Inflammatory macrophage (primary cell): Measurements from ENCODE around the gene HOXB2.

Experiments
- DNase-seq, 2 donors: peaks; one replicate each; pipeline ENCODE4 v3.0.0-alpha.2; 2020 to 2022
- total RNA-seq, 18 experiments: gene quantifications; one replicate each; lab custom pipeline; 2026; ENCODE audit warnings: mixed read lengths in 6 of 18, inconsistent platforms in 2 of 18; lab: John Stamatoyannopoulos, UW

The HOXB2 gene
- total RNA-seq = 0.06 to 2.6 (median 0.84) reads per million in 18 experiments

GRCh38 chr17:48545022-48545375 is at the start of gene HOXB2:
TSS of gene HOXB2 (minus strand) at chr17:48545109. CDS start at chr17:48544911, 198 bp downstream.
- no peak for DNase-seq

DNA sequence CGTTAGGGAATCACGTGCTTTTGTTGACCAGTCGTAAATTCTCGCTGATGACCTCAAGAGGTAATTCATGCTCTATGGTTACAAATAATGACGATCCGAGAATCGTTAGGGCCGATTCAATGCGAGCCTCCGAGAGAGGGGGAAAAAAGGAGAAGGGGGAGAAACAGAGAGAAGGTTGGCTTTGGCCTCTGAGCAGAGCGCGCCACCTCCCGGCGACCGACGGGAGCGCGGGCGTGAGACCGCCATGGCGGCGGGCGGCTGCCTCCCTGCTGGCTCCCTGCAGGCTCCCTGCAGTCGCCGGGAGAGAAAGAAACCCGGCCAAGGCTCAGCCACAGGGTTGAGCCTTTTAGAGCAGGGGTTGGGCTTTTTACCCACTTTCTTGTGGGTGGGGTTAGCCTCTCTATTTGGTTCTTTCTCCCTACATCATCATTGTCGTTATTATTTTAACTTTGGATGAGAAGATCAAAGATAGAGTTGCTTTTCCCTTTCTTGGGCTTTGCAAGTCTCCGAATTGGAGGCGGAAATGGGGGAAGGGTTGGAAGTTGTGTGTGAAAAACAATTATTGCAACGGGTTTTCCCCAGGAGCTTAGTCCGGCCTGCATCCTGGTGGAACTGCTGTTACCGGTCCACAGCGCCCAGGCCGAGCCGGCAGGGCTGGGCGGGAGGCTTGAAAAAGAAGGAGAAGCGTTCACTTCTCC is 49.1 kb upstream of the HOXB2 start:
- DNase-seq = peak; percentile 60 to 65

- no peak for DNase-seq
Measured at GRCh38 chr17:48593126-48593829, 48.4 kb upstream of the HOXB2 start, which contains the start of gene HOXB5. TSS of gene HOXB5 (minus strand) at chr17:48593779. CDS start at chr17:48593682, 97 bp downstream.

- no peak for DNase-seq
Measured at GRCh38 chr17:48592577-48592976, 47.7 kb upstream of the HOXB2 start.

DNA sequence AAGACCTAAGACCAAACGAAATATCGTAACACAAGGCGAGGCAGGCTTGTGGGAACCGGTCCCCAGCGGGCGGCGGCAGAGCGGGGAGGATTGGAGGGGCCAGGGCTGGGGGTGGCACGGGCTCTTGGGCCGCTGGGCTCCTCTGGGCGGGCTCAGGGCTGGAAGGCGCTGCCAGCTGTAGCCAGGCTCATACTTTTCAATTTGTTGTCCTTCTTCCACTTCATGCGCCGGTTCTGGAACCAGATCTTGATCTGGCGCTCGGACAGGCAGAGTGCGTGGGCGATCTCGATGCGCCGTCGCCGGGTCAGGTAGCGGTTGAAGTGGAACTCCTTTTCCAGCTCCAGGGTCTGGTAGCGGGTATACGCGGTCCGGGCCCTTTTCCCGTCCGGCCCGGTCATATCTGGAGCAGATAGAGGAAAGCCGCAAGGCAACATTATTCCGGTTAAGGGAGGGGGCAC is 47.2 kb upstream of the HOXB2 start:
- DNase-seq = no peak

DNA sequence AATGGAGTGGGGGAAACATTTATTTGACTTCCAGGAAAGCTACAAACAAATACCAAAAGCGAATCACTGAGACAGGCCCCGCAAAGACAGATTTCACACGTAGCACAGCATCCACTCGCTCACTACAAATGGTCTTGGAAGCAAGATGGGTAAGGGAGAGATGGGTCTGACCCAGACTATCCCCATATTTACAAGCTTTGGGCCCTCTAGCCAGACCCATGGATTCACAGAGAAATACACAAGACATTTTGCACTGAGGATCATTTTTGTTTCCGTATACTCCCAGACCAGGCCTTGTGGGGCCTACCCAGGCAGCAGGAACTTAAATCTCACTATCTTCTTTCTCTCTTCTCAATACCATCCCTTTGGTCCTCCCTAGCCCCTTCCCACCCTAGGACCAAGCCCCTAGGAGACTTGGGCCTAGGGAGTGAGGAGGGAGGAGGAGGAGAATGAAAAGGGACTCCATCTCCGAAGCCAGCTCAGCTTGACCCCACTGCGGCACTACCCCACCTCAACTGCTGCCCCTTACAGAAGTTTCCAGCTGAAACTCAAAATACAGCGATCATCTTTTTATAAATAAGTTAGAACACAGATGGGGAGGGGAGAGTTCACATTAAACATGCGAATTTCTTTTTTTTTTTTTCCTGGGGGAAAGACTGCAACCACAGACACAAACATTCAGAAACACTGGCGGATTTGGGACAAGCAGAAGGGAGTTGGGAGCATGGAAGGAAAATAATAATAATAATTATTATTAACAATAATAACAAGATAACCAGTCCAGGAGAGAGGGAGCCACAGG is 46.5 kb upstream of the HOXB2 start:
- DNase-seq = no peak

GRCh38 chr17:48590607-48591161 is 45.8 kb upstream of the HOXB2 start:
- no peak for DNase-seq

- no peak for DNase-seq
Measured at GRCh38 chr17:48589831-48590606, 45.1 kb upstream of the HOXB2 start, which contains the start of gene HOXB3. TSS of gene HOXB3 (minus strand) at chr17:48590241. CDS start at chr17:48552474, 37,767 bp downstream.

DNA sequence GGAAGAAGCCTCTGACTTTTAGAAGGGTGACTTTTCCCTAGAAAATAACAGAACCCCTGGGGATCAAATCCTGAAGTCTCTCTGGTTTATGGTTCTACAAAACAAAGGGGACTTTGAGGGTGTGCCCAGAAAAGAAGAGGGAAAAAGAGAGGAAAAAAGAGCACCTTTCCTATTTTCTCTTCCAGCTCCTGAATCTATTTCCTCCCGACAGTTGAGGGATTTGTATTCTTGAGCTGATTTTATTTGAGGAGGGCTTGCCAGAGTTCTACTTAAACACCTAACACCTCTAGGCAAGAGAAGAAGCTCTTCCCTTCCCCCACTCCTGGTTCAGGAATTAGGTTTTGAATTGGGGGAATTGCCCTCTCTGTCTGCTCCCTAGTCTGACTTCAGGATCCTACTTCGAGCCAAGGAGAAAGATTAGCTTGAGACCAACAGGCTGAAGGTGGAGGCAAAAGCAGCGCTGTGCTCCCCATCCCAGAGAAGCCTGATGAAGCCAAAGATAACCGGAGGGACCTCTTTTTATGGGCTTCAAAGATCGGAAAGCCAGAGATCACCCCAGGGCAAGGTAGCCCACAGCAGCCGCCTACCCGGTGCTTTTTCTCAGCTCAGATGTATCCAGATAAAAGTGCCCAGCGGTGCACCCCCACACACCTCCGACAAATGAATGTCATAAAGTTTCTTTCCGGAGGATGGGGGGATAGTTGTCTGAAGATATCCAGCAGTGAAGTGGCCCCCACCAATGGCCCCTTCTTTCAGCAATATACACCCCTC is 44.3 kb upstream of the HOXB2 start:
- DNase-seq = no peak

- DNase-seq = no peak
Measured at GRCh38 chr17:48588528-48588927, 43.6 kb upstream of the HOXB2 start.

DNA sequence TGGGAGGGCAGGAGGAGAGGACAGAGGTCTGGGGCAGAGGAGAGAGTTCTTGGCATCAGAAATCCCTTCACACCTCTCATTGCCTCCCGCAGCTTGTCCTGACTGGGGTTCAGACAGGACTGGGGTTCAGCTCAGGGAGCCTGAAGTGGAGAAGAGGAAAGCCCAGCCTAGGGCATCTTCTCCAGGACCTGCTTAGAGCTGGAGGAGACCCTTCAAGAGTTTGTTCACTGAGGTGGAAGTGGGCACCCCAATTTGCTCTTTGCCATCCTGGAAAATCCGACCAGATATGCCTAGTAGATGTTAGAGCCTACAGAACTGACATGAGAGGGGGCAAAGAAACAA is 43.1 kb upstream of the HOXB2 start:
- DNase-seq = no peak

DNA sequence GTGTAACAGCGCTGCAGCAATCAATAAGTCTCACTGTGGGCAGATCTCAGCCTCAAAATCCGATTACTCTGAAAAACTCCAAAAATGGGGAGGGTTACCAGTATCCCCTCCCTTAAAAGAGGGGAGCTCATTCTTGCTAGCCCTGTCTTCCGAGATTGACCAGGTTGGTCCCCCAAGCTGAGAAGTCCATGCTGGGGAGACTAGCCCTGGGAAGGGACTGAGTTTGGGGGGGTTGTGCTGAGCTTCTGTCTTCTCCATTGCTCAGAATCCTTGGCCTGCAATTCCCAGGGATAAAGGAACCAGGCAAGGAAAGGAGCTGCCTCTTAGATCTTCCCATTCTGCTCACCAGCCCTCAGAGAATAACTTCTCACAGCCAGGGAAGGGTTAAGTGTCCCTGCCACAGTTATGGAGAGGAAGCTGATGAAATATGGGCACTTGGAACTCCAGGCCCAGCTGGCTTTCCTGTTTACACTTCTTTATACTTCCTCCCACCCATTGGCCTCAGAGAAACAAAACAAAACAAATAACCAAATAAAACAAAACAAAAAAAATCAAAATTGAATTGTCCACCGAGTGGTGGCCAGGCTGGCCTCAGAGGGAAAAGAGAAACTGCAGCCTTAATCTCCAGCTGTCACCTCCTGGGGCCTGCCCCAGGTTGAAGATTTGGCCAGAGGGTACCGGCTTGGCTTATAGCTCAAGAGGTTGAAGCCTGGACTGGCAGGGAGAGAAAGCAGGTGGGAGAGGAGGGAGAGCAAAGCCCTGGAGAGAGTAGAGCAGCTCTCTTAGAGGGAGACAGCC is 42.6 kb upstream of the HOXB2 start:
- DNase-seq = peak in 1 of 2 donors; percentile 28

- peak in 1 of 2 donors; percentile 15 for DNase-seq
Measured at GRCh38 chr17:48586355-48587258, 41.7 kb upstream of the HOXB2 start.

GRCh38 chr17:48584223-48584741 is 39.4 kb upstream of the HOXB2 start:
- DNase-seq = no peak

DNA sequence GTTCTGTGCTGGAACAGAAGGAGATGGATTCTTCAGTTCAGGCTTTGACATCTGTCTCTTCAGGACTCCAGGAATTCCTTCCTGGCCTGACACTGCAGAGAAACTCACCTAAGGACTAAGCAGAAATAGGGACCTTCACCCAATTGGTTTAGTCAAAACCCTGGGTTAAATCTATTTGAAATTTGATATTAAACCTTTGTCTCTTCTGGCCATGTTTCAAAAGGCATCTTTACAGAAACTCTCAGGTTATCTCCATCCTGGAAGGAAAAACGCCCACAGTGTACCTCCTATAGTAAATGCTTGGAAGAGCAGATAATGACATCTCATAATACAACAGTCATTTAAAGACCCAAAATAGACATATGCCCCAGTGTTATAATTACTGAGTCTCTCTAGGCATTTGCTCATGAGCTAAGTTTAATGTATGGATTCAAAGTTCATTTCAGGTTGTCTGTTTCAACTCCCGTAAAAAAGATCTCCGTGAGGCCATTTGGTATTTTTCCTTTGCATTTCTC is 38.9 kb upstream of the HOXB2 start:
- DNase-seq = no peak

GRCh38 chr17:48582750-48583069 is 37.8 kb upstream of the HOXB2 start:
- no peak for DNase-seq

DNA sequence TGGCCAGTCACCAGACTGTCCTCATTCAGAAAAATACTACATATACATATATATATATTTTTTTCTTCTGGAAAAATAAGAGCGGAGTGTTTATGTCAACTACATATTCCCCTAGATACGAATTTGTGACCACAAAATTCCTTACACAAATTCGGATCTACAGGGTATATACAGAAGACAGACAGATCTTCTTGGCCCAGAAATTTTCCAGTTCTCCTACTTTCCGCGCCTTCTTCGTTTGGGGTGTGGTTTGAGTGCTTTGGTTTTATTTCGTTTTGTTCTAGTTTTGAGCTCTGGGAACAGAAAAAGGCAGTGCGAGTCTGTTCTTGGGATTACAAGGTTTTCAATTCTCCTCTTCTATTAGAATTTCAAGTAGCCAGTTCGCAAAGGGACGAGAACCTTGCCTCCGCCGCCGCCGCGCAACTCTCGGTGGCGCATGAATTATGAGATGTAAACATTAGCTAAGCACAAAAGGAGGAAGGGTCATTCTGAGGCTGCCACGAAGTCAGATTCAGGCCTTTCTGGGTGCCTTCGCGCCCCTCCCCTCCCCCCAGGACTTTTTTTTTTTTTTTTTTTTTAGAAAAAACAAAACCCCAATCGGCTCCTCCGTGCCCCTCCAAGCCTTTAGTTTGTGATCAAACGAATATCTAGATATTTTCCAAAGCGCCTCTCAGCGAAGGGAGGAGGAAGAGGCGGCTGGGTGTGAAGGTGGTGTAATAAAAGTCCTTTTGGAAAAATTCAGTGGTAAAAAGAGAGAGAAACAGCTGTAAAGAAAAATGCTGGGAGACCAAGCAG is 35.0 kb upstream of the HOXB2 start:
- no peak for DNase-seq

- no peak for DNase-seq
Measured at GRCh38 chr17:48579471-48579759, 34.5 kb upstream of the HOXB2 start.
